Vagina (tissue), 2 donors: Measurements from ENCODE around the gene RAPGEF5.

Experiments
- POLR2AphosphoS5 ChIP-seq, 2 donors: sonication (generic); formaldehyde crosslinking; IDR thresholded peaks; one replicate each; pipeline ENCODE4 v1.9.0; 2017; ENCODE audit warnings: antibody characterized with exemption in 2 of 2, mild to moderate bottlenecking in 2 of 2, low read depth in 1 of 2; ENCODE audit not compliant: insufficient read depth in 1 of 2
- TF ChIP-seq, protein P1 (sequence below), 3 experiments: fragments of 450-650 bp in 2 of 3; fragments of 200-600 bp in 1 of 3; sonication (generic) in 1 of 3; IDR thresholded peaks; one replicate each; pipeline ENCODE4 v1.5.1; 2017 to 2019; ENCODE audit warnings: antibody characterized with exemption in 3 of 3, mild to moderate bottlenecking in 2 of 3, moderate library complexity in 2 of 3

DNA sequence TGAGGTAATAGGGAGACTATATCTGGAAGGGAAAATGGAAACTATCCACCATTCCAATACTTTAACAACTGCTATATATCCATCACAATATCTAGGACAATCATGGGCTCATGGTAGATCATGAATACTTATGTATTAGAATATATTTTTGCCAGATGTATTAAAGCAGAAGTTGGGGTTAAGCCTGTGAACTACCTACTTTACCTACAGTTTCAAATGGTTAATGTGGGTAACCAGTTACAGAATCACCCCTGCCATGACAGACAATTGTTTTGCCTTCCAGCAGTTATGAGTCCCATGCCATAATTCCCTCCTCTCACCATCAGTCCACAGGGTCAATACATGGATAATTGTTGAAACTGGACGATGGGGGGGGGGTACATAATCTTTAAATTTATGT is 29.9 kb upstream of the RAPGEF5 start:
- TF ChIP-seq, protein P1, sequence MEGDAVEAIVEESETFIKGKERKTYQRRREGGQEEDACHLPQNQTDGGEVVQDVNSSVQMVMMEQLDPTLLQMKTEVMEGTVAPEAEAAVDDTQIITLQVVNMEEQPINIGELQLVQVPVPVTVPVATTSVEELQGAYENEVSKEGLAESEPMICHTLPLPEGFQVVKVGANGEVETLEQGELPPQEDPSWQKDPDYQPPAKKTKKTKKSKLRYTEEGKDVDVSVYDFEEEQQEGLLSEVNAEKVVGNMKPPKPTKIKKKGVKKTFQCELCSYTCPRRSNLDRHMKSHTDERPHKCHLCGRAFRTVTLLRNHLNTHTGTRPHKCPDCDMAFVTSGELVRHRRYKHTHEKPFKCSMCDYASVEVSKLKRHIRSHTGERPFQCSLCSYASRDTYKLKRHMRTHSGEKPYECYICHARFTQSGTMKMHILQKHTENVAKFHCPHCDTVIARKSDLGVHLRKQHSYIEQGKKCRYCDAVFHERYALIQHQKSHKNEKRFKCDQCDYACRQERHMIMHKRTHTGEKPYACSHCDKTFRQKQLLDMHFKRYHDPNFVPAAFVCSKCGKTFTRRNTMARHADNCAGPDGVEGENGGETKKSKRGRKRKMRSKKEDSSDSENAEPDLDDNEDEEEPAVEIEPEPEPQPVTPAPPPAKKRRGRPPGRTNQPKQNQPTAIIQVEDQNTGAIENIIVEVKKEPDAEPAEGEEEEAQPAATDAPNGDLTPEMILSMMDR (IDR thresholded peaks at IDR 0.05) = no peak
- TF ChIP-seq POLR2AphosphoS5 (IDR thresholded peaks at IDR 0.05; ENCODE audit: insufficient read depth in 1 of 2, low read depth in 1 of 2) = no peak
